Mononuclear cell (primary cell): ENCODE measurements around the gene MPZL2. TPM values are rescaled to one million over a fixed set of nuclear protein-coding genes. Genes with fewer than 3 reads are reported as not detected.
"Not testable (repeated sequence)": the region's sequence is repeated elsewhere in the genome, so short reads cannot be mapped to it uniquely, and the experiment has no call there.

Experiments used
- H3K27me3 ChIP-seq: 2 replicates; pipeline ENCODE4 v1.6.0; 2011; ENCODE audit warnings: low read length, control low read depth; ENCODE audit not compliant: insufficient read depth
- H3K4me1 ChIP-seq: 2 replicates; pipeline ENCODE4 v1.5.1; 2011; ENCODE audit warnings: mild to moderate bottlenecking, low read length, control low read depth; ENCODE audit not compliant: insufficient read depth
- H3K4me3 ChIP-seq: 2 replicates; pipeline ENCODE4 v1.5.1; 2011; ENCODE audit warnings: mild to moderate bottlenecking, low read length, moderate library complexity
- H3K9me3 ChIP-seq: 2 replicates; pipeline ENCODE4 v1.5.1; 2011; ENCODE audit warnings: low read depth, mild to moderate bottlenecking, control low read depth, low read length
- total RNA-seq: library from RNA; depleted of rRNA; stranded (reverse); fragments of >200 nt; gene quantifications from one replicate; pipeline ENCODE4 v1.2.3, GENCODE V29; 2012

The MPZL2 gene
- 1.5 TPM for total RNA-seq

- Histone ChIP-seq H3K4me3 (peak within 1 kb of the TSS; percentile 35), H3K27me3 (peaks cover 7% of the 10 kb centered on the region), H3K9me3 (no peaks in the 10 kb centered on the region), H3K4me1 (peaks cover 30% of the 10 kb centered on the region)
These were observed at the start of gene MPZL2 for GRCh38 chr11:118263695-118264568. Gene MPZL2, minus strand, starts transcription at chr11:118264297. Its CDS starts 144 bp downstream, at chr11:118264153.

- H3K4me3 ChIP-seq, result no peak overlapping the region
- no peaks in the 10 kb centered on the region for H3K9me3 ChIP-seq
- H3K4me1 ChIP-seq, result peaks cover 58% of the 10 kb centered on the region
- no peaks in the 10 kb centered on the region for H3K27me3 ChIP-seq
These were observed 49.1 kb upstream of the MPZL2 start for GRCh38 chr11:118313242-118313641.

DNA sequence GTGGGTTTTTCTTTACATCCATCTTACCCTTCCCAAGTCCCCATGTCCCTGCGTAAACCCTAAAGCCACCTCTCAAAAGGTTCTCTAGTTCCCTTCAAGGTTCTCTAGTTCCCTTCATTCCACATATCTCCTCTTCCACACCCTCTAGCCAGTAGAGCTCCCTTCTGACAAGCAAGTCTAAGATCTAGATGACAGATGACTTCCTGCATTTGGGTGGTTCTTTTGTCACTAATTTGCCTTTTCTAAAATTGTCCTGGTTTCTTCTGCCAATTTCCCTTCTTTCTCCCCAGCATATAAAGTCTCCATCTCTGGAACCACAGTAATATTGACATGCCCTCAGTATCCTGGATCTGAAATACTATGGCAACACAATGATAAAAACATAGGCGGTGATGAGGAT, 48.2 kb upstream of the MPZL2 start:
- peaks cover 56% of the 10 kb centered on the region for H3K4me1 ChIP-seq

GRCh38 chr11:118311518-118311917, 47.4 kb upstream of the MPZL2 start:
- no peaks in the 10 kb centered on the region for H3K27me3 ChIP-seq
- peaks cover 56% of the 10 kb centered on the region for H3K4me1 ChIP-seq
- H3K9me3 ChIP-seq, result no peaks in the 10 kb centered on the region
- H3K4me3 ChIP-seq, result no peak overlapping the region

More for the DNA sequence above, 48.2 kb upstream of the MPZL2 start:
- H3K9me3 ChIP-seq, result no peaks in the 10 kb centered on the region
- no peaks in the 10 kb centered on the region for H3K27me3 ChIP-seq
- H3K4me3 ChIP-seq, result no peak overlapping the region

- H3K4me3 ChIP-seq, result no peak overlapping the region
- H3K4me1 ChIP-seq, result peaks cover 55% of the 10 kb centered on the region
- H3K9me3 ChIP-seq, result no peaks in the 10 kb centered on the region
- H3K27me3 ChIP-seq, result no peaks in the 10 kb centered on the region
These were observed 46.8 kb upstream of the MPZL2 start for GRCh38 chr11:118310781-118311485.

- Histone ChIP-seq H3K4me1 (peaks cover 50% of the 10 kb centered on the region), H3K4me3 (no peak overlapping the region), H3K27me3 (no peaks in the 10 kb centered on the region), H3K9me3 (no peaks in the 10 kb centered on the region)
These were observed 46.2 kb upstream of the MPZL2 start for GRCh38 chr11:118310271-118310670.

DNA sequence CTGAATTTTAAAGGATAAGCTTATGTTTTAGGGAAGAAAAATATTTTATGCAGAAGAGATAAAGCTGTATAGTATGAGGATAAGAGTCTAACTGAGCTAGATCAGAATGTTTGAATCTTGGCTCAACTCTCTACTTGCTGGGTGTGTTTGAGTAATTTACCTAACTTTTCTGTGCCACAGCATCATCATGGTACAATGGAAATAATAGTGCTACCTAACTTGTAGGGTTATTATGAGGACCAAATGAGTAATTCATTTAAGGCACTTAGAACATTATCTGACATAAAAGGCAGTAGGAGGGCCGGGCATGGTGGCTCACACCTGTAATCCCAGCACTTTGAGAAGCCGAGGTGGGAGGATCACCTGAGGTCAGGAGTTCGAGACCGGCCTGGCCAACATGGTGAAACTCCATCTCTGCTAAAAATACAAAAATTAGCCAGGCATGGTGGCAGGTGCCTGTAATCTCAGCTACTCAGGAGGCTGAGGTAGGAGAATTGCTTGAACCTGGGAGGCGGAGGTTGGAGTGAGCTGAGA, 45.0 kb upstream of the MPZL2 start:
- not testable (repeated sequence) for H3K27me3 ChIP-seq, H3K9me3 ChIP-seq, H3K4me3 ChIP-seq
- peaks cover 45% of the 10 kb centered on the region for H3K4me1 ChIP-seq

DNA sequence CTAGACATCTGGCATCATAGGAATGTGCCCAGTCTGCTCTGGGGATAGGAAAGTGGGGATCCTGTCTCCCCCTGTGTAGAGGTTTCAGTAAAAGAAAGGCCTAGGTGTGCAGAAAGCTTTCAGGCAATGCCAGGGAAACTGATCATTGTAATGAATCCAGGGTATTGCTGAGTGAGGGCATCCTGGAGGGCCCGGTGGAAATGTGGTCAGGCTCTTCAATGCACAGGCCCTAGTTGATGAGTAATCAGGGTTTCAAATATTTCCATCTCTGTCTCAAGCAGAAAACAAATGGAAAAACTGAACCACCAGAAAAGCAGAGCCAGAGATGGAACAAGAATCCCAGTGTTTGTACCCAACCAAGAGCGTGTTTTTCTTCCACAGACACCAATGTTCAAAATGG, 42.5 kb upstream of the MPZL2 start:
- peaks cover 44% of the 10 kb centered on the region for H3K4me1 ChIP-seq
- peak overlapping the region; percentile 46 for H3K4me3 ChIP-seq
- no peaks in the 10 kb centered on the region for H3K27me3 ChIP-seq
- H3K9me3 ChIP-seq, result no peaks in the 10 kb centered on the region

GRCh38 chr11:118305726-118306125, 41.6 kb upstream of the MPZL2 start:
- Histone ChIP-seq H3K4me1 (peaks cover 38% of the 10 kb centered on the region), H3K4me3 (peak overlapping the region; percentile 46), H3K9me3 (no peaks in the 10 kb centered on the region), H3K27me3 (no peaks in the 10 kb centered on the region)

DNA sequence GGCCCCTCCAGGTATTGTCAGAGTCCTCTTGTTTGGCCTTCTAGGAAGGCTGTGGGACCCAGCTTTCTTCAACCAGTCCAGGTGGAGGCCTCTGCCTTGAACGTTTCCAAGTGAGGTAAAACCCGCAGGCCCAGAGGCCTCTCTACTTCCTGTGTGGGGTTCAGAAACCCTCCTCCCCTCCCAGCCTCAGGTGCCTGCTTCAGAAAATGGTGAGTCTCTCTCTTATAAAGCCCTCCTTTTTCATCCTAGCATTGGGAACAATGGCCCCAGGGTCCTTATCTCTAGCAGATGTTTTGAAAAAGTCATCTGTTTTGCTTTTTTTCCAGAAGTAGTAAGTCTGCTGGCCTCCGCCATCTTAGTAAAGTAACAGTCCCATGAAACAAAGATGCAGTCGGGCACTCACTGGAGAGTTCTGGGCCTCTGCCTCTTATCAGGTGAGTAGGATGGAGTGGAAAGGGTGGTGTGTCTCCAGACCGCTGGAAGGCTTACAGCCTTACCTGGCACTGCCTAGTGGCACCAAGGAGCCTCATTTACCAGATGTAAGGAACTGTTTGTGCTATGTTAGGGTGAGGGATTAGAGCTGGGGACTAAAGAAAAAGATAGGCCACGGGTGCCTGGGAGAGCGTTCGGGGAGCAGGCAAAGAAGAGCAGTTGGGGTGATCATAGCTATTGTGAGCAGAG, 40.6 kb upstream of the MPZL2 start, which contains the start of gene CD3E:
Gene CD3E (plus strand): TSS at position 163 of the 681 bp plus-strand sequence. CDS start 223 bp downstream, at position 386.
- Histone ChIP-seq H3K27me3 (no peaks in the 10 kb centered on the region), H3K4me3 (peak within 1 kb of the TSS; percentile 46), H3K4me1 (peaks cover 37% of the 10 kb centered on the region), H3K9me3 (no peaks in the 10 kb centered on the region)

- no peaks in the 10 kb centered on the region for H3K9me3 ChIP-seq
- peak overlapping the region; percentile 46 for H3K4me3 ChIP-seq
- peaks cover 37% of the 10 kb centered on the region for H3K4me1 ChIP-seq
- no peaks in the 10 kb centered on the region for H3K27me3 ChIP-seq
These were observed 40.1 kb upstream of the MPZL2 start for GRCh38 chr11:118304227-118304567.

DNA sequence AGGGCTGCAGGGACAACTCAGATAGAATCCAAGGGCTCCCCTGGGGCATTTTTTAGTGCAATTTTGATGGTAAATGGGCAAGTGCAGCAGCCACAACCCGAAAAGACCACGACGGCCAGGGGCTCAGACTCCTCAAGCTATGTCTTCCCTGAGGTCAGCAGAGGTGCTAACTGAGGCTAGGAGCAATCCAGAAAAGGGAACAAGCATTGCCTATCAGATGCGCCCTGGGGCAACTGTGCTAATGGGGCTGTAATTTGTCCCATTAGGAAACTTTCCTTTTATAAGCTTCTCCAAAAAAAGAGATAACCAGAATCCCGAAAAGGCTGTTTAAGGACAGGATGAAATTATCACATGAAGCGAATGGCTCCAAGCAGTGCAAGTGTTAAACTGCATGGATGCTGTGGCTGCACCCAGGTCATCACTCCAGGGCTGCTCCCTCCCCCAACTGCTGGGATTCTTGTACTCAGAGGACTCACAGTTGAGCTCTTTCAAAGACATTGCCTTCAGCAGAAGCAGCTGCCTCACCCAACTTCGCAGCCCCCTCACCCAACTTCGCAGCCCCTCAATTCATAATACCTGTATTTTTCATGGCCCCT, 37.6 kb upstream of the MPZL2 start:
- Histone ChIP-seq H3K4me1 (peaks cover 23% of the 10 kb centered on the region), H3K9me3 (no peaks in the 10 kb centered on the region), H3K27me3 (no peaks in the 10 kb centered on the region), H3K4me3 (no peak overlapping the region)

GRCh38 chr11:118295815-118296454, 31.8 kb upstream of the MPZL2 start:
- no peak overlapping the region for H3K4me3 ChIP-seq
- no peaks in the 10 kb centered on the region for H3K9me3 ChIP-seq
- peaks cover 16% of the 10 kb centered on the region for H3K4me1 ChIP-seq
- H3K27me3 ChIP-seq, result no peaks in the 10 kb centered on the region

DNA sequence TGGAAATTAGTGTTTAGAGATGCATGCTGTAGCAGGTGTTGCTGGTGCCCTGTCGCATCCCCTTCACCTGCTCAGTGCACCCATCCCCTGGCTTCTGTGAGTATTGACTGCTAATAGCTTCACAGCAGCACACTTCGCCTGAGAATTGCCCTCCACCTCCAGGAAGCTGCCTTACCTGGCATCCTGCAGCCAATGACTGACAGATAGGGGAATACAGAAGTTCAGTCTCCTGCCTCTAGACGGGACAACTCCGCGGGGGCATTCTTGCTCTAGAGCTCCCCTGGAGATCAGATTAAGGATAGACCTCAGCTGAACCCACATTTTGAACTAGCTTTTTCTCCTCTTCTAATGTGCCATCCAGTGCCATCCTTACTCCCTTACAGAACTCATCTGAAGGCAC, 31.1 kb upstream of the MPZL2 start:
- no peak overlapping the region for H3K4me3 ChIP-seq
- H3K4me1 ChIP-seq, result peaks cover 20% of the 10 kb centered on the region
- no peaks in the 10 kb centered on the region for H3K9me3 ChIP-seq
- no peaks in the 10 kb centered on the region for H3K27me3 ChIP-seq
